ENCODE measurements around the gene CDK14. TPM values are rescaled to one million over a fixed set of nuclear protein-coding genes. Genes with fewer than 3 reads are reported as not detected.

Gene CDK14
- total RNA-seq, 4 donors from 2014 or later, result 0.18 to 74.3 (median 7.3) TPM

GRCh38 chr7:90661290-90662151, 65.4 kb downstream of the CDK14 start:
- H3K27ac ChIP-seq, result no peak overlapping the region
- no peaks in the 10 kb centered on the region for H3K27me3 ChIP-seq
- H3K9me3 ChIP-seq, result no peaks in the 10 kb centered on the region
- H3K4me3 ChIP-seq, result no peak overlapping the region
- no peak for TF ChIP-seq CTCF (IDR thresholded peaks at IDR 0.05)
- no peak for TF ChIP-seq POLR2A (IDR thresholded peaks at IDR 0.05)
- no peak for DNase-seq
- H3K4me1 ChIP-seq, result no peaks in the 10 kb centered on the region
- H3K36me3 ChIP-seq, result no peaks in the 10 kb centered on the region

- no peaks in the 10 kb centered on the region for H3K36me3 ChIP-seq
- H3K27ac ChIP-seq, result no peak overlapping the region
- no peaks in the 10 kb centered on the region for H3K27me3 ChIP-seq
- H3K4me1 ChIP-seq, result no peaks in the 10 kb centered on the region
- no peak overlapping the region for H3K4me3 ChIP-seq
- H3K9me3 ChIP-seq, result no peaks in the 10 kb centered on the region
- no peak for DNase-seq
- TF ChIP-seq POLR2A (IDR thresholded peaks at IDR 0.05) (no peak), CTCF (IDR thresholded peaks at IDR 0.05) (no peak)
Observed at GRCh38 chr7:90663176-90663575, 67.1 kb downstream of the CDK14 start.

GRCh38 chr7:90666186-90666585, 70.1 kb downstream of the CDK14 start:
- Histone ChIP-seq H3K4me3 (no peak overlapping the region), H3K4me1 (no peaks in the 10 kb centered on the region), H3K9me3 (no peaks in the 10 kb centered on the region), H3K27ac (no peak overlapping the region), H3K36me3 (no peaks in the 10 kb centered on the region), H3K27me3 (no peaks in the 10 kb centered on the region)
- TF ChIP-seq POLR2A (IDR thresholded peaks at IDR 0.05), result no peak
- TF ChIP-seq CTCF (IDR thresholded peaks at IDR 0.05), result no peak
- no peak for DNase-seq

- TF ChIP-seq POLR2A (IDR thresholded peaks at IDR 0.05), result no peak
- no peak for TF ChIP-seq CTCF (IDR thresholded peaks at IDR 0.05)
- Histone ChIP-seq H3K27me3 (no peaks in the 10 kb centered on the region), H3K9me3 (no peaks in the 10 kb centered on the region), H3K36me3 (no peaks in the 10 kb centered on the region), H3K27ac (no peak overlapping the region), H3K4me3 (no peak overlapping the region), H3K4me1 (no peaks in the 10 kb centered on the region)
- no peak for DNase-seq
Observed at GRCh38 chr7:90668992-90669391, 72.9 kb downstream of the CDK14 start.

- Histone ChIP-seq H3K4me3 (no peak overlapping the region), H3K36me3 (no peaks in the 10 kb centered on the region), H3K27me3 (no peaks in the 10 kb centered on the region), H3K9me3 (no peaks in the 10 kb centered on the region), H3K4me1 (no peaks in the 10 kb centered on the region), H3K27ac (no peak overlapping the region)
- TF ChIP-seq CTCF (IDR thresholded peaks at IDR 0.05), result no peak
- no peak for TF ChIP-seq POLR2A (IDR thresholded peaks at IDR 0.05)
- DNase-seq, result no peak
Observed at GRCh38 chr7:90669492-90669891, 73.4 kb downstream of the CDK14 start.
